Measurements from ENCODE around the gene PJA2.

DNA sequence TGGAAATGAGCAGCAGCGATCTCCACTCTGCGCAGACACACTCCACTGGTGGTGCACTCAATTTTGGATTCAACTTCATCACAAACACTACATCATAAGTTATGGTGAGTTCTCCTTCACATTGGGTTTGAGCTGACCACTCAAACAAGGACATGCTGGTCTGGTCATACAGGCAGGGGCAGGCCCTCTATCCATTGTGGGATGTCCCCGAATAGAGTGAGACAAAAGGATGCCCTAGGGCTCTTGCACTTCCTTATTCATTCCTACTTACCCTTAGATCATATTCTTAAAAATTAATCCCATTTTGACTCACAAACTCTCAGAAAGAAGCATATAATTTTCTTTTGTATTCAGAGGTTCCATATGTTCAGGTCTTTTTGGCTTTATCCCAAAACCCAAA lies 16.3 kb upstream of the PJA2 start:
- TF ChIP-seq, protein P1, sequence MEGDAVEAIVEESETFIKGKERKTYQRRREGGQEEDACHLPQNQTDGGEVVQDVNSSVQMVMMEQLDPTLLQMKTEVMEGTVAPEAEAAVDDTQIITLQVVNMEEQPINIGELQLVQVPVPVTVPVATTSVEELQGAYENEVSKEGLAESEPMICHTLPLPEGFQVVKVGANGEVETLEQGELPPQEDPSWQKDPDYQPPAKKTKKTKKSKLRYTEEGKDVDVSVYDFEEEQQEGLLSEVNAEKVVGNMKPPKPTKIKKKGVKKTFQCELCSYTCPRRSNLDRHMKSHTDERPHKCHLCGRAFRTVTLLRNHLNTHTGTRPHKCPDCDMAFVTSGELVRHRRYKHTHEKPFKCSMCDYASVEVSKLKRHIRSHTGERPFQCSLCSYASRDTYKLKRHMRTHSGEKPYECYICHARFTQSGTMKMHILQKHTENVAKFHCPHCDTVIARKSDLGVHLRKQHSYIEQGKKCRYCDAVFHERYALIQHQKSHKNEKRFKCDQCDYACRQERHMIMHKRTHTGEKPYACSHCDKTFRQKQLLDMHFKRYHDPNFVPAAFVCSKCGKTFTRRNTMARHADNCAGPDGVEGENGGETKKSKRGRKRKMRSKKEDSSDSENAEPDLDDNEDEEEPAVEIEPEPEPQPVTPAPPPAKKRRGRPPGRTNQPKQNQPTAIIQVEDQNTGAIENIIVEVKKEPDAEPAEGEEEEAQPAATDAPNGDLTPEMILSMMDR (IDR thresholded peaks at IDR 0.05) = no peak
- no peak for TF ChIP-seq POLR2A (IDR thresholded peaks at IDR 0.05)
